ENCODE data around the gene DOCK1. TPM values are rescaled to one million over a fixed set of nuclear protein-coding genes. Genes with fewer than 3 reads are reported as not detected.
A peak's percentile ranks its signal among the peaks of the same experiment; 100 is the strongest.

The DOCK1 gene
- total RNA-seq, 1 donor from 2014 or later = 72.6 TPM

DNA sequence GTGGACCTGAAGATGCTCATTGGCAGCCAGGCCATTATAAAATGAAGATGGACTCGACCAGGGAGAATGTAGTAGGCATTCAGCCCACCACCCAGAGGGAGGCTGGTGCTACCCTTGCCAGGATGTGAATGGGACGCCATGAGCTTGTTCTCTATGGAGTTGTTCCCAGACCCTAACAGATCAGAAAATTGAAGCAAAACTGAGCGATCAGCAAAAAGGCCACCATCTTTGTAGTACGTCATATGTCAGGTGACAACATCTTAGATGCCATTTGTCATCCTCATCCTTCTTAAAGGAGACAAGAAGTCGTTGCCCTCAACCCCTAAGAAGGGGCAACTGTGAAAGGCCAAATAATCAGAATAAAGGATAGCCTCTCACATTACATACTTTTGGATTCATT lies 61.7 kb downstream of the DOCK1 start:
- Histone ChIP-seq H3K27ac (no peak overlapping the region), H3K9me3 (ENCODE audit: low read depth) (no peaks in the 10 kb centered on the region), H3F3A (ENCODE audit: low read depth) (no peaks in the 10 kb centered on the region), H3K4me1 (peaks cover 8% of the 10 kb centered on the region), H3K9ac (no peak overlapping the region), H3K36me3 (no peaks in the 10 kb centered on the region), H4K20me1 (ENCODE audit: low read depth) (peaks cover 23% of the 10 kb centered on the region), H3K4me3 (no peak overlapping the region), H3K79me2 (ENCODE audit: low read depth) (peaks cover 81% of the 10 kb centered on the region), H2AFZ (replicated peaks) (no peak overlapping the region), H3K4me2 (no peak overlapping the region), H3K27me3 (no peaks in the 10 kb centered on the region)
- Mint-ChIP-seq H3K36me3 (peaks cover 16% of the 10 kb centered on the region), H3K9me3 (peaks cover 2% of the 10 kb centered on the region), H3K27ac (peak overlapping the region; percentile 31), H3K4me1 (peaks cover 9% of the 10 kb centered on the region), H3K27me3 (ENCODE audit: insufficient read depth, low read depth) (no peaks in the 10 kb centered on the region), H3K4me3 (no peak overlapping the region)
- TF ChIP-seq, protein P1, sequence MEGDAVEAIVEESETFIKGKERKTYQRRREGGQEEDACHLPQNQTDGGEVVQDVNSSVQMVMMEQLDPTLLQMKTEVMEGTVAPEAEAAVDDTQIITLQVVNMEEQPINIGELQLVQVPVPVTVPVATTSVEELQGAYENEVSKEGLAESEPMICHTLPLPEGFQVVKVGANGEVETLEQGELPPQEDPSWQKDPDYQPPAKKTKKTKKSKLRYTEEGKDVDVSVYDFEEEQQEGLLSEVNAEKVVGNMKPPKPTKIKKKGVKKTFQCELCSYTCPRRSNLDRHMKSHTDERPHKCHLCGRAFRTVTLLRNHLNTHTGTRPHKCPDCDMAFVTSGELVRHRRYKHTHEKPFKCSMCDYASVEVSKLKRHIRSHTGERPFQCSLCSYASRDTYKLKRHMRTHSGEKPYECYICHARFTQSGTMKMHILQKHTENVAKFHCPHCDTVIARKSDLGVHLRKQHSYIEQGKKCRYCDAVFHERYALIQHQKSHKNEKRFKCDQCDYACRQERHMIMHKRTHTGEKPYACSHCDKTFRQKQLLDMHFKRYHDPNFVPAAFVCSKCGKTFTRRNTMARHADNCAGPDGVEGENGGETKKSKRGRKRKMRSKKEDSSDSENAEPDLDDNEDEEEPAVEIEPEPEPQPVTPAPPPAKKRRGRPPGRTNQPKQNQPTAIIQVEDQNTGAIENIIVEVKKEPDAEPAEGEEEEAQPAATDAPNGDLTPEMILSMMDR (IDR thresholded peaks at IDR 0.05) = no peak
- no peak for DNase-seq (ENCODE audit: low spot score)

DNA sequence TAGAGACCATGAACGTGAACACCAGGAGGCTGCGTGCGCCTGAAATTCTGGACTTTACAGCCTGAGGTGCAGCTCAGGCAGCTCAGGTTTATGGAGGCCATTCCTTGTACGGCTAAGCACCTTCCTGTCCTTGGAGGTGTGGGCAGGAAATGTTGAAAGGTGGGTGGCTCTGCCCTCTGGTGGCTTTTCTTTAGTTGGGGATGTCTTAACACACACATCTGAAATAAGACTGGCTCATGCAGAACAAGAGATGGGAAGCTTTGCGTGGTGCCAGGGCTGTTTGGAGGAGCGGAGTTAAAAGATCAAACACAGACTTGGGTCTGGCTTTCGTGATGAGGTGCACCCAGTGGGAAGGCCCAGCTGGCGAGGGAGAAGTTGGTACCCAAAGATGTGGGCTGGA lies 64.1 kb downstream of the DOCK1 start:
- Mint-ChIP-seq H3K27me3 (ENCODE audit: insufficient read depth, low read depth) (no peaks in the 10 kb centered on the region), H3K4me3 (no peak overlapping the region), H3K27ac (no peak overlapping the region), H3K9me3 (peaks cover 2% of the 10 kb centered on the region), H3K36me3 (peaks cover 15% of the 10 kb centered on the region), H3K4me1 (peaks cover 19% of the 10 kb centered on the region)
- peaks cover under 1% of the 10 kb centered on the region for H3K4me1 ChIP-seq
- peaks cover 60% of the 10 kb centered on the region for H3K79me2 ChIP-seq (ENCODE audit: low read depth)
- no peaks in the 10 kb centered on the region for H3K36me3 ChIP-seq
- peaks cover 10% of the 10 kb centered on the region for H4K20me1 ChIP-seq (ENCODE audit: low read depth)
- no peaks in the 10 kb centered on the region for H3K9me3 ChIP-seq (ENCODE audit: low read depth)
- H3K27me3 ChIP-seq = no peaks in the 10 kb centered on the region
- H3F3A ChIP-seq (ENCODE audit: low read depth) = no peaks in the 10 kb centered on the region
- no peak overlapping the region for H3K4me3 ChIP-seq
- TF ChIP-seq, protein P1 (IDR thresholded peaks at IDR 0.05) = peak; percentile 53
- no peak for TF ChIP-seq EZH2phosphoT487 (IDR thresholded peaks at IDR 0.05)
- H2AFZ ChIP-seq (replicated peaks) = no peak overlapping the region
- H3K4me2 ChIP-seq = no peak overlapping the region
- DNase-seq (ENCODE audit: low spot score) = peak; percentile 53
- no peak overlapping the region for H3K9ac ChIP-seq
- H3K27ac ChIP-seq = no peak overlapping the region

DNA sequence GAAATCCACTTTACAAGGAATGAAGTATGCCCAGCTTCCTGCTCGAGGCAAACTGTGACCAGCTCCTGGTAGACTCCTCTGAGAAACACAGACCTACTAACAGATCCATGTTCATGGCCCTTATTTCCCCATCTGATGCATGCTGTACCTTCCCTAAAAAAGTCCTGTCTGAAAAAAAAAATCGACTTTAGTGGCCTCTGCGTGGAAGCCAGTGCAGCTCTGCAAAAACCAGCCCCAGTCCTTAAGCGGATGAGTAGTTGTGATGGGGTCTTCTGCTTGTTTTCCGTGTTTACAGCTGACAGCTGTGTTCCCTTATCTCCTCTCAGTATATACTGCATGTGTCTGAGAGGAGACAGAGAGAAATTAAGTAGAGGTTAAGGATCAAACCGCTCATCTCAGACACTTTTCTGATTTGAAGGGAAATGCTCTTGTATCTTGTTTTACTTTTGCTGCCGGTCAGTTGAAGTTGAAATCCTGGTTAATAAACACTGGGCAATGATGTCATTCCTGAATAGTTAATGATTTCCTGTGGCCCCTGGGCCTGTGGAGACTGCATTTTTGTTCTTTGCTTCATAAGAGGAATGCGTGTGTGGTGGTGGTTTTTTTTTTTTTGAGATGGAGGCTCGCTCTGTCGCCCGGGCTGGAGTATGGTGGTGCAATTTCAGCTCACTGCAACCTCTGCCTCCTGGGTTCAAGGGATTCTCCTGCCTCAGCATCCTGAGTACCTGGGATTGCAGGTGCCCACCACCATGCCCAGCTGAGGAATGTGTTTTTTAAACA lies 67.6 kb downstream of the DOCK1 start:
- peaks cover 25% of the 10 kb centered on the region for H3K79me2 ChIP-seq (ENCODE audit: low read depth)
- H3K9me3 Mint-ChIP-seq = no peaks in the 10 kb centered on the region
- no peaks in the 10 kb centered on the region for H3K27me3 Mint-ChIP-seq (ENCODE audit: insufficient read depth, low read depth)
- no peak overlapping the region for H3K4me3 ChIP-seq
- peaks cover 6% of the 10 kb centered on the region for H4K20me1 ChIP-seq (ENCODE audit: low read depth)
- H3K27ac ChIP-seq = no peak overlapping the region
- H3K27ac Mint-ChIP-seq = peak overlapping the region; percentile 35
- no peak overlapping the region for H3K4me3 Mint-ChIP-seq
- H3K4me1 ChIP-seq = no peaks in the 10 kb centered on the region
- no peak overlapping the region for H3K9ac ChIP-seq
- H3F3A ChIP-seq (ENCODE audit: low read depth) = no peaks in the 10 kb centered on the region
- H2AFZ ChIP-seq (replicated peaks) = no peak overlapping the region
- no peaks in the 10 kb centered on the region for H3K27me3 ChIP-seq
- no peaks in the 10 kb centered on the region for H3K36me3 ChIP-seq
- peaks cover 18% of the 10 kb centered on the region for H3K4me1 Mint-ChIP-seq
- TF ChIP-seq EZH2phosphoT487 (IDR thresholded peaks at IDR 0.05) (no peak), EZH2 (IDR thresholded peaks at IDR 0.05) (no peak)
- TF ChIP-seq, protein P1 (IDR thresholded peaks at IDR 0.05) = no peak
- DNase-seq (ENCODE audit: low spot score) = no peak
- no peaks in the 10 kb centered on the region for H3K9me3 ChIP-seq (ENCODE audit: low read depth)
- H3K36me3 Mint-ChIP-seq = peaks cover 23% of the 10 kb centered on the region
- H3K4me2 ChIP-seq = no peak overlapping the region
